Heart left ventricle (tissue), 16 donors: ENCODE measurements around the gene TAF9B. TPM values are rescaled to one million over a fixed set of nuclear protein-coding genes. Genes with fewer than 3 reads are reported as not detected.
"Not testable (repeated sequence)": the region's sequence is repeated elsewhere in the genome, so short reads cannot be mapped to it uniquely, and the experiment has no call there.

Experiments
- ATAC-seq, 4 donors: fragments of 200-7000 bp; cut with Tn5 transposase; one replicate each; pipeline ENCODE4 v1.9.1; 2020 to 2022; ENCODE audit warnings: moderate library complexity in 4 of 4, mild to moderate bottlenecking in 3 of 4, moderate number of reproducible peaks in 1 of 4
- DNase-seq, 5 donors: peaks; one replicate each; pipeline ENCODE4 v3.0.0-alpha.2; 2020
- H3K27ac ChIP-seq, 12 donors: fragments of 200-600 bp; sonication (generic) in 4 of 12; one replicate each; pipeline versions ENCODE4 v1.5.0 to v1.8.0; 2016 to 2022; ENCODE audit warnings: mild to moderate bottlenecking in 2 of 12
- H3K27me3 ChIP-seq, 9 donors: fragments of 200-600 bp; sonication (generic) in 2 of 9; one replicate each; pipeline versions ENCODE4 v1.5.1 to v1.8.0; 2016 to 2022; ENCODE audit warnings: mild to moderate bottlenecking in 3 of 9
- H3K36me3 ChIP-seq, 9 donors: fragments of 200-600 bp; sonication (generic) in 2 of 9; one replicate each; pipeline versions ENCODE4 v1.5.0 to v1.8.0; 2018 to 2022; ENCODE audit warnings: mild to moderate bottlenecking in 2 of 9
- H3K4me1 ChIP-seq, 12 donors: fragments of 200-600 bp; sonication (generic) in 4 of 12; one replicate each; pipeline versions ENCODE4 v1.5.0 to v1.8.0; 2016 to 2022; ENCODE audit warnings: mild to moderate bottlenecking in 3 of 12
- H3K4me3 ChIP-seq, 12 donors: fragments of 200-600 bp; sonication (generic) in 4 of 12; one replicate each; pipeline versions ENCODE4 v1.5.0 to v1.8.0; 2017 to 2022; ENCODE audit warnings: mild to moderate bottlenecking in 9 of 12, moderate library complexity in 4 of 12
- H3K9me3 ChIP-seq, 12 donors: fragments of 200-600 bp; sonication (generic) in 4 of 12; one replicate each; pipeline versions ENCODE4 v1.5.0 to v1.8.0; 2016 to 2022; ENCODE audit warnings: mild to moderate bottlenecking in 1 of 12
- CTCF ChIP-seq, 12 donors: fragments of 200-600 bp; sonication (generic) in 4 of 12; IDR thresholded peaks; one replicate each; pipeline versions ENCODE4 v1.5.0 to v1.8.0; 2018 to 2022; ENCODE audit warnings: antibody characterized with exemption in 12 of 12, mild to moderate bottlenecking in 5 of 12
- POLR2A ChIP-seq, 2 donors: fragments of 450-650 bp; IDR thresholded peaks; one replicate each; pipeline ENCODE4 v1.6.1; 2017; ENCODE audit warnings: antibody characterized with exemption in 2 of 2, mild to moderate bottlenecking in 2 of 2, moderate library complexity in 2 of 2
- WGBS, 4 donors: extraction: QIAGEN DNeasy Blood & Tissue Kit in 2 of 4; methylation state at CpG; one replicate each; pipeline versions ENCODE4 v1.1.5 to v1.1.7; 2013 to 2018; 5-methylcytosine and 5-hydroxymethylcytosine counted together
- intact Hi-C, 10 donors: fragments of 100-400 bp; cut with DNase I; formaldehyde crosslinking; loops; one replicate each; pipeline versions ENCODE4 v1.11.1 to v1.14.2; 2022
- polyA plus RNA-seq, 2 donors: library from polyadenylated mRNA; stranded (reverse); fragments of 200-250 nt; gene quantifications; one replicate each; pipeline ENCODE4 v1.2.3, GENCODE V29; 2013
- total RNA-seq, 9 donors: library from RNA; depleted of rRNA in 2 of 9; stranded (reverse); fragments of >200 nt in 2 of 9; fragmentation: NEBNext Ultra II Directional in 3 of 9; extraction: Animal tissue kit (Norgen Biotek cat#: 25700) in 3 of 9; gene quantifications; one replicate each; pipeline versions ENCODE4 v1.1.0 to v1.2.4, GENCODE V29; 2016 to 2023
- donor health status: ischemic (EF 13 %, LVEDD 7.1; RV severe dilation, severe dysfunction).
- donor health status: healthy with polysubstance abuse.
- donor health status: DM: no; HTN: yes; CAD: no.
- donor health status: DM: no; HTN: no; CAD: no.
- donor health status: ischemic (EF 25% LVEDD 6.9; RV normal size, moderate dysfunction).
- donor health status: ischemic (EF 25% LVEDD 5.7; RV mildly dilated, moderate dysfunction).
- donor health status: healthy.
- donor health status: DM: yes; HTN: yes; CAD: no.
- donor health status: ischemic (EF 35%, LVEDD 5.7; RV mildly dilated, moderate dysfunction).
- donor health status: nonischemic (EF 11% LVEDD 7.7; RV severe dilation, severe dysfunction).
- donor health status: DM: yes; HTN: yes; CAD: no.
- donor health status: PGD.
- donor health status: ischemic (EF 29% LVEDD 5.4; RV normal size, mild dysfunction).
- donor health status: nonischemic (EF 23%, LVEDD 6.1; RV moderate dilation, normal function).

Gene TAF9B
- total and polyA plus RNA-seq, 11 donors: 10.2 to 31.9 (median 22.6) TPM

GRCh38 chrX:78102091-78102490 is 37.4 kb downstream of the TAF9B start:
- H3K4me1 ChIP-seq: peaks cover 0 to 21% (median 15%) of the 10 kb centered on the region in 12 donors
- H3K9me3 ChIP-seq: peaks cover 0 to 3% (median 0%) of the 10 kb centered on the region in 12 donors
- H3K4me3 ChIP-seq: no peak overlapping the region
- peaks cover 0 to 6% (median 0%) of the 10 kb centered on the region in 9 donors for H3K36me3 ChIP-seq
- peaks cover 0 to 6% (median 0%) of the 10 kb centered on the region in 9 donors for H3K27me3 ChIP-seq
- 82 to 94% (median 90%) methylated on average over 1 of the region's 1 CpG for WGBS, 4 donors
- DNase-seq (no peak), ATAC-seq (no peak)
- H3K27ac ChIP-seq: no peak overlapping the region
- intact Hi-C loops: loop anchor here in 6 of 10 donors (5.0 to 10.0 kb wide), 5 partner anchors 187 to 207 kb away; partner anchors contain the start of genes ATP7A (in 3 of the 6), COX7B (in 2 of the 6) and MAGT1 (in 2 of the 6)
- no peak for TF ChIP-seq POLR2A (IDR thresholded peaks at IDR 0.05)
- TF ChIP-seq CTCF (IDR thresholded peaks at IDR 0.05): no peak

GRCh38 chrX:78098108-78098507 is 41.3 kb downstream of the TAF9B start:
- Histone ChIP-seq H3K27ac (no peak overlapping the region), H3K36me3 (no peaks in the 10 kb centered on the region), H3K9me3 (no peaks in the 10 kb centered on the region), H3K4me3 (no peak overlapping the region), H3K4me1 (no peaks in the 10 kb centered on the region), H3K27me3 (peaks cover 0 to 11% (median 0%) of the 10 kb centered on the region in 9 donors)
- DNase-seq (no peak), ATAC-seq (no peak)
- TF ChIP-seq CTCF (IDR thresholded peaks at IDR 0.05): no peak
- TF ChIP-seq POLR2A (IDR thresholded peaks at IDR 0.05): no peak
- intact Hi-C loops: no loop called here

- no peak for TF ChIP-seq POLR2A (IDR thresholded peaks at IDR 0.05)
- peak in 5 of 12 donors; percentile 8 to 28 (median 14) for TF ChIP-seq CTCF (IDR thresholded peaks at IDR 0.05)
- H3K27ac ChIP-seq: no peak overlapping the region
- H3K27me3 ChIP-seq: peaks cover 0 to 5% (median 0%) of the 10 kb centered on the region in 9 donors
- ATAC-seq (peak in 1 of 4 donors; percentile 39), DNase-seq (no peak)
- intact Hi-C loops: no loop called here
- H3K36me3 ChIP-seq: no peaks in the 10 kb centered on the region
- H3K4me3 ChIP-seq: no peak overlapping the region
- H3K9me3 ChIP-seq: peaks cover 0 to 5% (median 0%) of the 10 kb centered on the region in 12 donors
- H3K4me1 ChIP-seq: no peaks in the 10 kb centered on the region
- WGBS, 4 donors: 21 to 48% (median 36%) methylated on average over 2 of the region's 2 CpGs
Measured at GRCh38 chrX:78092296-78092695, 47.2 kb downstream of the TAF9B start.

GRCh38 chrX:78081413-78081812 is 58.0 kb downstream of the TAF9B start:
- WGBS, 4 donors: 81 to 96% (median 88%) methylated on average over 6 of the region's 6 CpGs
- DNase-seq, H3K36me3 ChIP-seq, H3K9me3 ChIP-seq, H3K27me3 ChIP-seq, H3K4me3 ChIP-seq, H3K4me1 ChIP-seq, intact Hi-C loops, ATAC-seq, H3K27ac ChIP-seq: not testable (repeated sequence)

Other genes with a start within 250 kb of the TAF9B start
- 10 to 100 TPM; 41.6 to 75.7 (median 56.3) TPM for gene MAGT1, start 244.2 kb downstream of the TAF9B start, total RNA-seq
- 10 to 100 TPM; 17.4 to 77.2 TPM for gene MAGT1, start 244.2 kb downstream of the TAF9B start, polyA plus RNA-seq
- 1,000 to 10,000 TPM in 8 of 9 donors, 100 to 1,000 TPM in 1; 815 to 2,958 (median 1,377) TPM for gene COX7B, start 240.2 kb downstream of the TAF9B start, total RNA-seq
- 1,000 to 10,000 TPM; 2,480 to 8,827 TPM for gene COX7B, start 240.2 kb downstream of the TAF9B start, polyA plus RNA-seq
- 1 to 10 TPM; 4.4 to 9.3 (median 5.8) TPM for gene ATP7A, start 229.0 kb downstream of the TAF9B start, total RNA-seq
- 1 to 10 TPM; 1.4 to 2.9 TPM for gene ATP7A, start 229.0 kb downstream of the TAF9B start, polyA plus RNA-seq
- gene PGAM4, start 170.0 kb downstream of the TAF9B start, total RNA-seq: not detected
- under 1 TPM in 1 of 2 donors, not detected in 1; 0.19 TPM for gene PGAM4, start 170.0 kb downstream of the TAF9B start, polyA plus RNA-seq
- 100 to 1,000 TPM; 291 to 616 (median 458) TPM for gene PGK1, start 35.4 kb downstream of the TAF9B start, total RNA-seq
- 100 to 1,000 TPM in 1 of 2 donors, 10 to 100 TPM in 1; 76.5 to 400 TPM for gene PGK1, start 35.4 kb downstream of the TAF9B start, polyA plus RNA-seq
- gene CYSLTR1, start 188.0 kb upstream of the TAF9B start, total RNA-seq: 1 to 10 TPM in 6 of 9 donors, under 1 TPM in 3; 0.42 to 3.9 (median 1.2) TPM
- gene CYSLTR1, start 188.0 kb upstream of the TAF9B start, polyA plus RNA-seq: under 1 TPM; 0.30 to 0.42 TPM